ENCODE data around the gene GPR78. TPM values are rescaled to one million over a fixed set of nuclear protein-coding genes. Genes with fewer than 3 reads are reported as not detected.

Gene GPR78, protein sequence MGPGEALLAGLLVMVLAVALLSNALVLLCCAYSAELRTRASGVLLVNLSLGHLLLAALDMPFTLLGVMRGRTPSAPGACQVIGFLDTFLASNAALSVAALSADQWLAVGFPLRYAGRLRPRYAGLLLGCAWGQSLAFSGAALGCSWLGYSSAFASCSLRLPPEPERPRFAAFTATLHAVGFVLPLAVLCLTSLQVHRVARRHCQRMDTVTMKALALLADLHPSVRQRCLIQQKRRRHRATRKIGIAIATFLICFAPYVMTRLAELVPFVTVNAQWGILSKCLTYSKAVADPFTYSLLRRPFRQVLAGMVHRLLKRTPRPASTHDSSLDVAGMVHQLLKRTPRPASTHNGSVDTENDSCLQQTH
- total RNA-seq = 0.76 TPM

DNA sequence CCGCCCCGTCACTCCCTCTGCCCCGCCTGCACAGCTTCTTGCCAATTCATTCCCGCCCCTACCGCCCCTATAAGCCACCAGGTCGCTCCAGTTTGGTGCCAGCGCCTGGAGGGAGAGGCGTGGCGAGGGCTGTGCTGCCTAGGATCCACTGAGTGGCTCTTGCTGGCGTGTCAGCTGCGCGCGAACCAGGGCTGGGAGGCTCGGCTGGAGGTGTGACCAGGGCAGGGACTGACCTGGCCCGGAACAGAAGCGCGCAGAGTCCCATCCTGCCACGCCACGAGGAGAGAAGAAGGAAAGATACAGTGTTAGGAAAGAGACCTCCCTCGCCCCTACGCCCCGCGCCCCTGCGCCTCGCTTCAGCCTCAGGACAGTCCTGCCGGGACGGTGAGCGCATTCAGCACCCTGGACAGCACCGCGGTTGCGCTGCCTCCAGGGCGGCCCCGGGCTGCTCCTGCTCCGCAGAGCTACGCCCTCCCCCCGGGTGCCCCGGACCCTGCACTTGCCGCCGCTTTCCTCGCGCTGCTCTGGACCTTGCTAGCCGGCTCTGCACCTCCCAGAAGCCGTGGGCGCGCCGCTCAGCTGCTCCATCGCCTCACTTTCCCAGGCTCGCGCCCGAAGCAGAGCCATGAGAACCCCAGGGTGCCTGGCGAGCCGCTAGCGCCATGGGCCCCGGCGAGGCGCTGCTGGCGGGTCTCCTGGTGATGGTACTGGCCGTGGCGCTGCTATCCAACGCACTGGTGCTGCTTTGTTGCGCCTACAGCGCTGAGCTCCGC lies at the start of gene GPR78:
GPR78 (plus strand) TSS at position 72 of the 773 bp plus-strand sequence; CDS start at position 663, 591 bp downstream.

DNA sequence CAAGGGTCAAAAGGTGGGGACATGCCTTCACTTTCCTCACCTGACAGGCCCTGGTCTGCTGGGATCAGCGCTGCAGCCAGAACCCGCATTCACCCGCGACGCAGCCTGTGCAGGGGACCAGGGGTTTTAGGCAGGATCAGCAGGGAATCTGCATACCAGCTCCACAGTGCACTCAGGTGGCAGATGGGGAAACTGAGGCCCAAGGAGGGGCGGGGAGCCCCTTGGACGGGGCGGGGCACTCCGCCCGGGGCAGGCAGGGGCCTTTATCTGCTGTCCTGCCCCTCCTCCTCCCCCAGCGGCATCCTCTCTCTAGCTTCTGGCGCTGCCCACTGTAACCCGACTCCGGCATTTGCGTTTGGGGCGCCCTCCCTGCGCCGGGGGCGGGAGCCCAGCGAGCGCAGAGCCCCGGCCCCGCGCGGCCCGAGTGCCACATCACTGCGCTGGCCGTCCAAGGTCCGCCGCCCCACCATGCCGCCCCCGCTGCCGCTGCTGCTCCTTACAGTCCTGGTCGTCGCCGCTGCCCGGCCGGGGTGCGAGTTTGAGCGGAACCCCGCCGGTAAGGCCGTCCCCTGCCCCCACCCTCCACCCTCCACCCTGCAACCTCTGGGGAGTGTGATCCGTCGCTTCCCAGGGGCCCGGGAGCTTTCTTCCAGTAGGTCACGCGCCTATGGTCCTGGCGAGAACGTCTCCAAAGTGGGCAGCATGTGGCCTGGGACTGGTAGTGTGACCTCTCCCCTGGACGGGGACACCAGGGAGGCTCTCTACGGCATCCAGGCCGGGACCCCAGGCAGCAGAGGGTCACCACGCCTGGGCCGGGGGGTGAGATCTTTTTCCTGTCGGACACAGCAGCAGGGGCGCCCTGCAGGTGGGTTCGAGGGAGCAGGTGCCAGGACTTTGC lies 12.4 kb downstream of the GPR78 start, which contains the start of gene CPZ:
CPZ (plus strand) TSS at position 400 of the 898 bp plus-strand sequence; CDS start at position 469, 69 bp downstream.

Other genes starting within 250 kb of the GPR78 start
- 31.9 TPM for gene ACOX3, start 139.7 kb upstream of the GPR78 start, total RNA-seq
- 37.7 TPM for gene TRMT44, start 139.6 kb upstream of the GPR78 start, total RNA-seq
- gene CPZ, start 12.4 kb downstream of the GPR78 start, total RNA-seq = 21.4 TPM

Data from metanephros (tissue), 1 donor.